ACC112 (cell line): ENCODE results near the gene KRTCAP3.

Experiments used
- H2AFZ ChIP-seq: fragments of 200-600 bp; sonication (generic); one replicate; pipeline ENCODE4 v1.6.0; 2017; ENCODE audit warnings: antibody characterized with exemption, low read length; ENCODE audit not compliant: unreplicated experiment
- H3K27ac ChIP-seq: fragments of 200-600 bp; sonication (generic); 2 replicates; pipeline ENCODE4 v1.5.1; 2014; ENCODE audit warnings: low read depth, mild to moderate bottlenecking, antibody characterized with exemption, low read length, moderate library complexity
- H3K27me3 ChIP-seq: fragments of 200-600 bp; sonication (generic); 2 replicates; pipeline ENCODE4 v1.6.1; 2014; ENCODE audit warnings: mild to moderate bottlenecking, antibody characterized with exemption, low read length, moderate library complexity, mixed read lengths; ENCODE audit not compliant: insufficient read depth
- H3K36me3 ChIP-seq: fragments of 200-600 bp; sonication (generic); 2 replicates; pipeline ENCODE4 v1.6.1; 2016; ENCODE audit warnings: mild to moderate bottlenecking, antibody characterized with exemption, low read length, moderate library complexity, mixed read lengths; ENCODE audit not compliant: insufficient read depth
- H3K4me1 ChIP-seq: fragments of 200-600 bp; sonication (generic); one replicate; pipeline ENCODE4 v1.6.1; 2016; ENCODE audit warnings: low read length, mixed read lengths; ENCODE audit not compliant: insufficient read depth, unreplicated experiment, control insufficient read depth
- H3K4me3 ChIP-seq: fragments of 200-600 bp; sonication (generic); 2 replicates; pipeline ENCODE4 v1.5.1; 2014; ENCODE audit warnings: mild to moderate bottlenecking, low read depth, low read length
- H3K79me2 ChIP-seq: fragments of 200-600 bp; sonication (generic); one replicate; pipeline ENCODE4 v1.6.0; 2016; ENCODE audit warnings: low read length; ENCODE audit not compliant: control insufficient read depth, unreplicated experiment, insufficient read depth

The KRTCAP3 gene

DNA sequence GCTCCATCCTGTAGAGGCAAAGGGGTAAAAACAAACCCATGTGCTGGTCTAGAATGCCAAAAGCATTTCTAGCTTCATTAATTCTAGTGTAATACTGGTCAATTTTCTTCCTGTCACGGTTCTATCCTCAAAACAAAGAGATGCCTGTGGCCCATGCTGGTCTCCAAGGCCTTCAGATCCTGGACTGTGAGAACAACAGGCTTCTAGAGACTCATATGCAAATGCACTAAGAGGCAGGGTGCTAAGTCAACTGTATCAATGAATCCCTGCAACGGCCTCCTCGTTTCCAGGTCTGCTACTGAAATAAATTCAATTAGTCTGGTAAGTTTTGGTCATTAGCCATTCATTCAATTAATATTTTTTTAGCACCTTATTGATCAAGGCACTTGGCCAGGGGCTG lies 43.3 kb downstream of the KRTCAP3 start:
- no peak overlapping the region for H3K27ac ChIP-seq
- H2AFZ ChIP-seq: no peak overlapping the region
- no peak overlapping the region for H3K4me3 ChIP-seq
- peaks cover 8% of the 10 kb centered on the region for H3K36me3 ChIP-seq
- H3K27me3 ChIP-seq: no peaks in the 10 kb centered on the region
- no peaks in the 10 kb centered on the region for H3K4me1 ChIP-seq
- no peaks in the 10 kb centered on the region for H3K79me2 ChIP-seq

DNA sequence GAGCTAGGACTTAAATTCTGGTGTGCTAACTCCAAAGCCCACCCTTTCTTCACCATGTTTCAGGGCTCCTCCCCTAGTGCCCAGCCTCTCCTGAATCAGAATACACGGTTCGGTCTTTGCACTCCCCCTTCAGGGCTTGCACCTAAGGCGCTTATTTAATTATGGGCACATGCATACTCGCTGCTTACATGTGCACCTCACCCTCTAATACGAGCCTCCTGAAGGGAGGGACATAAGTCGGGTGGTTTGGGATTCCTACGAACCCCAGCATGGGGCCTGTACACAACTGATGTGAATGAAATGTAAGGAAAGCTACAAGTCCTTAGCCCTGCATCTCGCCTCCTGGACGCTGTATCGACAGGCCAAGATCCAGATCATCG lies 46.9 kb downstream of the KRTCAP3 start:
- Histone ChIP-seq H3K79me2 (no peaks in the 10 kb centered on the region), H3K27me3 (no peaks in the 10 kb centered on the region), H3K36me3 (no peaks in the 10 kb centered on the region), H3K4me3 (peak overlapping the region; percentile 89), H3K4me1 (peaks cover 3% of the 10 kb centered on the region), H2AFZ (peak overlapping the region; percentile 84), H3K27ac (no peak overlapping the region; the same call in 1 of the 2 replicates)

DNA sequence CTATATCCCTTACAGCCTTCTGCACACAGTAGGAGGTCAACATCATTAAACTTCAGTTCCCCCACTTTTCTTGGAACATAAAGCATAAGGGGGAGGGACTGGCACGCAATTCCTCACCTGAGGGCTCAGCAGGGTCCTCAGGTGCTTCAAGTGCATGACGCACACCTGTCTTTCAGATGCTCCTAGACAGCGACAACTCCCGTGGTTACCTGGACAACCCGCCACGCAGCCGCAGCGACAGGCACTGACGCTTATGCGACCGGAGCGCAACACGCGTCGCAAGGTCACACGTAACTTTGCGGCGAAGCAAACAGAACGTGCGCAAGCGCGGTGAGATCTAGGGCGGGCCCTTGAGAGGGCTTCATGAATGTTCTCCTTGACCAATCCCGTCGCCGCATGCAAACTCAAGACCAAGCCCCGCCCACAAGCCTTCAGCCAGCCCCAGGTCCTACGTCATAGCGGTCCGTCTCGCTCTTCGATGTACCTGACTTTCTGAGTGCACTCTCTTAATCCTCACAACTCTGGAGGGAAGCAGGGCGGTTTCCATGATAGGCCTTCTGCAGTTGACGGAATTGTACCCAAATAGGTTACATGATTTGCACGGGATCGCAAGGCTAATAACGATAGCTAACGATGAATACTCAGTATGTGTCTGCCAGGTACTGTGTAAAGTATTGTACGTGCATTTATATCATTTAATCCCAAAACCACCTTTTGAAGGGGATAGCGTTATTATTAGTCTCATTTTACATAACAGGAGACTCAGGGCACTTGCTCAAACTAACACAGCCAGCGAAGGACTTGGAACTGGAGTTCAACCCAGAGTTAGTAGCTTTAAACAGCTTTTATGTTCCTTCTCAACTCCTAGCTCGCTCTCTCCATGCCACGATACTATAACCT lies 47.6 kb downstream of the KRTCAP3 start, which contains the start of gene IFT172:
Gene IFT172, minus strand, starts transcription at position 246 of the 900 bp plus-strand sequence. Its CDS starts 90 bp downstream, at position 156.
- H3K4me3 ChIP-seq: peak within 1 kb of the TSS; percentile 89
- H3K27ac ChIP-seq: no peak within 1 kb of the TSS; the same call in 1 of the 2 replicates
- H3K4me1 ChIP-seq: peaks cover 8% of the 10 kb centered on the region
- H3K27me3 ChIP-seq: no peaks in the 10 kb centered on the region
- no peaks in the 10 kb centered on the region for H3K36me3 ChIP-seq
- no peaks in the 10 kb centered on the region for H3K79me2 ChIP-seq
- peak within 1 kb of the TSS; percentile 91 for H2AFZ ChIP-seq

DNA sequence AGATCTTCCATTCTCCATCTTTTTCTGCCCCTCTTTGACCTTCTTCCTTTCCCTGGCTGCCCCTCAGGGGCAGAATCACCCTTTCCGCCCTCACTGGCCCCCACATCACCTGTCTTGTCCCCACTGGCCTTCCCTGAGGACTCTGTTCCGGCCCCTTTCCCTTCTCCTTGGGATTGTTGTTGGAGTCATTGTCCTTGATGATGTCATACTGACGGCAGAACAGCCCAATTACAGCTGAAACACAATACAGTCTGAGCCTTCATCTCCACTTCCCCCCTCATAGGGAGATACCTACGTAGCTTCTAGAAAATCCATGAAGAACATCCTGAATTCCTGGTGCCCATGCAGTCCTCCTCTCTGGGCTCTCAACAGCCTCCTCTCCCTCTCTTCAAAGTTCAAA lies 50.4 kb downstream of the KRTCAP3 start:
- Histone ChIP-seq H2AFZ (no peak overlapping the region), H3K36me3 (no peaks in the 10 kb centered on the region), H3K4me3 (no peak overlapping the region), H3K4me1 (peaks cover 19% of the 10 kb centered on the region), H3K27ac (no peak overlapping the region), H3K27me3 (no peaks in the 10 kb centered on the region), H3K79me2 (no peaks in the 10 kb centered on the region)

DNA sequence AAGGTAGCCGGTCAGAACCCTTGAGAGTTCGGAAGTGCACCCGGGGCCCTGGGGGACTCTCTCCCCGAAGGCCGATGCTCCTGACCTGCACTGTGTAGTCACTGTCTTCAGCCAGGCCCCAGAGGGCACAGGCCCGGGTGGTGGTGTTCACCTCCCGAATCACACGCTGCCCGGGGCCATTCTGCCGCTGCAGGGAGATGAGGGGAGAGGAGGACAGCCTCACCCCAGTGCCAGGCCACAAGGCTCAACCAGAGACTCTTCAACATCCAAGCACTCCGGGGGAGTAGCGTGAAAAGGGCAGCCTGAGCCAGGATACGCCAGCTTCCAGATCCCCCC lies 51.7 kb downstream of the KRTCAP3 start:
- Histone ChIP-seq H3K4me3 (peak overlapping the region; percentile 91), H3K27me3 (no peaks in the 10 kb centered on the region), H3K4me1 (peaks cover 19% of the 10 kb centered on the region), H3K27ac (no peak overlapping the region), H3K79me2 (no peaks in the 10 kb centered on the region), H2AFZ (peak overlapping the region; percentile 96), H3K36me3 (no peaks in the 10 kb centered on the region)
